Activated T-helper 9 cell treated with anti-CD3 and anti-CD28 coated beads, Interleukin-2, amount 50 U/mL, for 16 hours (primary cell): ENCODE data around the gene GYPA.
"Not testable (repeated sequence)": the region's sequence is repeated elsewhere in the genome, so short reads cannot be mapped to it uniquely, and the experiment has no call there.

Source experiments
- DNase-seq: peaks from one replicate; pipeline ENCODE4 v3.0.0-alpha.2; 2020; ENCODE audit warnings: low read depth

GYPA gene

DNA sequence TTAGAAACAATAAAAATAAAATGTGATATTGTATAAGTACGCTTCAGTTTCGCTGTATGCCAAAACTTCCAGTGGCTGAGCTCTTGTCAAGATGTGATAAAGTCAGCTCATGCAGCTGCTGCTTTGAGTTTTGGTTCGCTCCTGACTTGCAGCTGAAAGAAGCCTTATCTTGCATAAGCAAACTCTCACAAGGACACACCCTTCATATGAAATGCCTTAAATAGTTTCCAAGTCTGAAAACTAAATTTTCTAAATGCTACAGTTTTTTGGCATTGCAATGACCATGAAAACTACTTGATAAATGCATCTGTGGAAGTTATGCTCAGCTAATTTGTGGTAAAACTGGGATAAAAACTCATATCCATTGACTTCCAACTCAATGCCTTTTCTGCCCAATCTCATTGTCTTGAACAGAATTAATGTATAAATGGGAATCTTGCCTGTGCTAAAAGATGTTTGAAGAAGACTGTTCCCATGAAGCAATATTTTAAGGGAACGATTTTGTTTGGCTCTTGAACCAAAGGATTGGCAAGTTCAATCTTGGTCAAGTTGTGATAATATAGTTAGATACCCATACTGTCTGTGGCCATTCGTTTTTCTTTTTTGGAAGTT, 11.7 kb downstream of the GYPA start:
- DNase-seq = not testable (repeated sequence)

DNA sequence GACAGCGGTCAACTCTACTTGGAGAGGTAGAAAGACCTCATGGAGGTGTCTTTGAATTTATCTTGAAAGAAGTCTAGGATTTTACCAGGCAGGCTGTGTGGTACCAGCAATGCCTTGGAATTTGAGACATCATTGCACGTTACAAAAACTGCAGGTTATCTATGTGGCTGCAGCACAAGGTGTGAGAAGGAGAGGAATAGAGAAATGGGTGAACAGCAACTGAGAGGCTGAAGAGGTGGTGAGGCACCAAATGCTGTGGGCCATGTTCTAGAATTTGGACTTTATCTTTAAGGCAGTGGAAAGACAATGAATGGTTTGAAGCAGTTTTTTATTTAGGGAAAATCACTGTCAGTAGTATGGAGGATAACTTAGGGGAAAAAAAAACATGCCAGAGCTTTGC, 15.4 kb downstream of the GYPA start:
- not testable (repeated sequence) for DNase-seq

DNA sequence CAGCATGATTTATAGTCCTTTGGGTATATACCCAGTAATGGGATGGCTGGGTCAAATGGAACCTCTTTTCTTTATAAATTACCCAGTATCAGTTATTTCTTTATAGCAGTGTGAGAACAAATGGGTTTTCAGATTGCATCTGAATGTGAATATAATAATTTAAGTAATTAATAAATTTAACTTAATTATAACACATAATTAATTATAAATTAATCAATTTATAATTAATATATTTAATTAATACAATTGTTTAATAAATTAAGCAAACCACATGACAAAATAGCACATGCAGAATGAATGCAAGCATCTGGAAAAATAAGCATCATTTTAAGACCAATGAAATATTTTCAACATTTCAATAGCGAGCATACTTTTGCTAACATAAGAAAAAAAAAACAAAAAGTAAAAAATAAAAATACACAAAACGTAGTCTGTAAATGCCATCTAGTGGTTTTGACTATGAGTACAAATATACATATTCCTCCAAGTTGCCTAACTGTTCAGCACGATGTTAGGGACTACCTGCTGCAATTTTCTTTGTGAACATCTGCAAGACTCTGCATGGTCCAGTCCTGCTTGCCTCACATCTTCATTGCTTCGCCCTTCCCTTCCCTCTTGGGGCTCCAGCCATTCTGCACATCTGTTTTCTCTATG, 16.4 kb downstream of the GYPA start:
- not testable (repeated sequence) for DNase-seq

DNA sequence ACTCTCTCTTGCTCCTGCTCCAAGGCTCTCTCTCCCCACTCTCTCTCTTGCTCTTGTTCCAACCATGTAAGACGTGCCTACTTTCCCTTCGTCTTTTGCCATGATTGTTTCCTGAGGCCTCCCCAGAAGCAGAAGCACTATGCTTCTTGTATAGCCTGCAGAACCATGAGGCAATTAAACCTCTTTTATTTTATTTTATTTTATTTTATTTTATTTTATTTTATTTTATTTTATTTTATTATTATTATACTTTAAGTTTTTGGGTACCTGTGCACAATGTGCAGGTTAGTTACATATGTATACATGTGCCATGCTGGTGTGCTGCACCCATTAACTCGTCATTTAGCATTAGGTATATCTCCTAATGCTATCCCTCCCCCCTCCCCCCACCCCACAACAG, 17.2 kb downstream of the GYPA start:
- DNase-seq = not testable (repeated sequence)

DNA sequence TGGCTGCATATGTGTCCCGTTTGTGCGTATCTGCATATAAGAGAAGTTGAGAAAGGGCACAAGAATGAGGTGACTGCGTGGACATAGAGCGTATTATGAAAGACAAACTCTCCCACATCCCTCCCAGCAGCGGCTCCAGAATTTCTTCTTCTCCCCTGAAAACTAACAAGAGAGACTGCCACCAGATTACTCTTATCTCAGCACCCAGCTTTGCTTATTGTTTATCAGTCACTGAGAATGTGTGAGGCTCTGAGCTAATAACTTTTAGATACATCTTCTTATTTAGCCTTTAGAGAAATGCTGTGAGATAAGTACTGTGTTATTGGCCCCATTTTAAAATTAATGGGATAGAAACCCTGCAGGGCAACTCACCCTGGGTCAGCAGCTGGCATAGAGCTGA, 20.8 kb downstream of the GYPA start:
- DNase-seq = not testable (repeated sequence)

DNA sequence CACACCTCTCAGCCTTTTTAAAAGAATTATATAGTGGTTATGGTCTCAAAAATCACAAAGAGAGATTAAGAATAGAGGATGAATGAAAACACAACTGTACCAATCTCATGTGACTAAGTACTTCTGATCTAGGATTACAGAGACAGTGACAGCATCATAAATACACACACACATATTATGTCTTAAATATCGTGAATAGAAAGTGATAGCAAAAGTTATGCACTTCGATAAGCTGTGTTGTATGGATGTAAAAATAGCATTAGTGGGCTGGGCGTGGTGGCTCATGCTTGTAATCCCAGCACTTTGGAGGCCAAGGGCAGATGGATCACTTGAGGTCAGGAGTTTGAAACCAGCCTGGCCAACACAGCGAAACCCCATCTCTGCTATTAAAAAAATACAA, 25.0 kb downstream of the GYPA start:
- no peak for DNase-seq

DNA sequence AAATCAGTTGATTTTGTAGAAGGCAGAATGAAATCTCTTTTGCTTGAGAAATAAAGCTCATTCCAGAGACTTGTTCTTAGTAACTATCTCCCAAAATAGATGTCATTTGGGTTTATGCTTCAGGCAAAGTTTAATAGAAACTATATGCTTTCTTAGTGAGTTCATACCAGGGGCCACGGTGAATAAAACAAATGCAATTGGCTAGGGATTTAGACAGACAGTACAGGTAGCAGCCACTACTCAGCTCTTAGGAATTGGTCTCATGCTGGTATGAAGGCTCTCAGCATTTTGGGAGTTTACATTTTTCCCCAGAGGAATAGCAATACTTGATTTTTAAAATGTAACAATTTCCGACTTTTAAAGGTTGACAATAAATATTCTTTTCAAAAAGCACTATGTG, 27.0 kb downstream of the GYPA start:
- no peak for DNase-seq

DNA sequence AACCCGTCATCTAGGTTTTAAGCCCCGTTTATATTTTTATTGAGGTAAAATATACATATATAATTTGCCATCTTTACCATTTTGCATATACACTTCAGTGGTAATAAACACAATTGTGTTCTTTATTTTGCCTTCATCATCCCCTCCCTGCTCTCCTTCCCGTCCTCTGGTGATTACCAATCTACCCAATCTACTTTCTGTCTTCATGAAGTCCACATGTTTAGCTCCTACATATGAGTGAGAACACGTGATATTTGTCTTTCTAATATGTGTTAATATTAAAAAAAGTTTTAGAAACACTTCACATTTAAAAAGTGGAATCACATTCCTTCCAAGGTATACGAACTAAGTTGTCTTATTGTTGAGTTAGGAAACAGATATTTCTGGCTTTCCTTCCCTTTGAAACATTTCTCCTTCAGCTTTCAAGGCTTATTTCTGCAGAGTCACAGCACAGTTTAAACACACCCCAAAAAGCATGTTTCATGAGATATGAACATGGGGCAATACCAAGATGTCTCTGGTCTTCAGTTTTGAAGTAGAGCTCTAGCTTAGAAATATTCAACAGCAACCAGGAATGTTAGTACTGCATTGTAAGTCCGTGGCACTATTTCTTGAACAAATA, 35.9 kb downstream of the GYPA start:
- DNase-seq = no peak

DNA sequence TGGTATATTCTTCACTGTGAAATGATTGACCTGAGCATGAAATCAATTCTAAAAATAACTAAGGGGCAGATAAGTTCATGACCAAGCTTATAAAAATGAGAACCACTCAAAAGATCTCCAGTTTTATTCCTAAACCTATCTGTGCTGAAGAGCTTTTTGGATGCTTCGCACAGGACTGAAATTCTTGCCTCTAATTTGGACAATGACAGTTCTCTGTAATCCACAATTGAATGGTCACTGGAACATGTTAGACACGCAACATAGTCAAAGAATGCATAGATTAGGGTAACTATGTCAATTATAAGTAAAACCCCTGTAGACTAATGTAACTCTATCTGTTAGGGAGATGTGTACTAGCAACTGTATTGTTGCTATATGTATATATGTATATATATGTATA, 42.7 kb downstream of the GYPA start:
- not testable (repeated sequence) for DNase-seq

DNA sequence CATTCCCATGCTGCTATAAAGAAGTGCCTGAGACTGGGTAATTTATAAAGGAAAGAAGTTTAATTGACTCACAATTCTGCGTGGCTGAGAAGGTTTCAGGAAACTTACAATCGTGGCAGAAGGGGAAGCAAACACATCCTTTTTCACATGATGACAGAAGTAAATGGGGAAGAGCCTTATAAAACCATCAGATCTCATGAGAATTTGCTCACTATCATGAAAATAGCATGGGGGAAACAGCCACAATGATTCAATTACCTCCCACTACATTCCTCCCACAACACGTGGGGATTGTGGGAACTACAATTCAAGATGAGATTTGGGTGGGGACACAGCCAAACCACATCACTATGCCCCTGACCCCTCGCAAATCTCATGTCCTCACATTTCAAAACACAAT, 46.5 kb downstream of the GYPA start:
- not testable (repeated sequence) for DNase-seq

DNA sequence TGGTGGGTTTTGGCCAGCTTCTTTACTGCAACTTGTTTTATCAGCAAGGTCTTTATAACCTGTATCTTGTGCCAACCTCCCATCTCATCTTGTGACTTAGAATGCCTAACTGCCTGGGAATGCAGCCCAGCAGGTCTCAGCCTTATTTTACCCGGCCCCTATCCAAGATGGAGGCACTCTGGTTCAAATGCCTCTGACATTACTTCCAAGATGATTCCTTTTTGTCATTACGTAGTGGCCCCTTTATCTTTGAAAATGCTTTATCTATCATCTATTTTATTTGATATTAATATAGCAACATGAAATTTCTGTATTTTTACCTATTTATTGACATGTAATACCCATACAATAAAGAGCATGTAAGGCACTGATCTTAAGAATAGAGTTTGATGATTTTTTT, 49.3 kb downstream of the GYPA start:
- DNase-seq = not testable (repeated sequence)

DNA sequence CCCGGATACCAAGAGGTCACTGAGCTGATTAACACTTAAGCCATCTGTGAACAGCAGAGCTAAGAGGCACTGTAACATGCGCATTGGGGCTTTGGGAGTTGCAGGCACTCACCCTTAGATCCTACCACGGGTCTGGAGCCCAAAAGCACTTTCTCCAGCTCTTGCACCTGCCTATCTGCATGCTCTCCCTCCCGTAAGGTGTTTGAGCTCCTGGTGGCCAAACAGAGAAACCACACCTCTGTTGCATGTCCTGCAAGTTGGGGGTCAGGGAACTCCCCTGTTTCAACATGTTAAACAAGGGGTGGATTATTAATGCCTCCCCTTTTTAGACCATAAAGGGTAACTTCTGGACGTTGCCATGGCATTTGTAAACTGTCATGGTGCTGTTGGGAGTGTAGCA, 49.8 kb downstream of the GYPA start:
- no peak for DNase-seq

DNA sequence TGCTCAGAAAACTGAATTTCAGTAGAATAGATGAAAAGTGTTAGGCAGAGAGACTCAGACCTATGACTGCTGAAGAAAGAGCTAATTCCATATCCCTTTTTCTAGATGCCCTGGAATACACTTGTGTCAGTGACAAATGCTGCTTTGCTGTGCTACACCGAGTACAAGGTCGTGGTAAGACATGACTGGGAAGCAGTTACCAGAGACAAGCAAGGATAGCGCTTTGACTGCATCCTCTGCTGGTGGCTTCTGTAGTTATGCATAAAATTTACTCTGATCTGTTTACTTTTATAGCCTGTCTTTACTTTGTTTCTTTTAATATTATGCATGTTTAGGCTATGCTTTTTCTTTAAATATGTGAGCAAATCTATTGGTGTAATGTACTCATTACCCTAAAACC, 58.5 kb downstream of the GYPA start:
- not testable (repeated sequence) for DNase-seq

DNA sequence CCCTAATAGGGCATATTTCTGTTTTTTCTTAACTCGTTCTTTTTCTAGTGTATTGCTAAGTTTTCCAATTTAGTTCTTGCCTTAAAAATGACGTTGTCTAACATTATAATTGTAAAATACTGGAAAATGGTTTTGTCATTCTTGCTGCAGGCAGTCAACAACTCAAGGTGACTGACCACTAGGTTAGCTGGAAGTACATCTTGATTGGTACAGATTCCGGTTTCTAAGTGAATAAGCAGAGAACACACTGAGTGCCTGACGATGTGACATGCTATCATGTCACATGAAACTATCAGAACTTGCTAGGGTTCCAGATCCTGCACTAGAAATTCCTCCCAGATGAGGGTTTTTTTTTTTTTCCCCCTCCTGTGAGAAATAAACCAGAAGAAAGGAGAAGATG, 60.4 kb downstream of the GYPA start:
- not testable (repeated sequence) for DNase-seq

DNA sequence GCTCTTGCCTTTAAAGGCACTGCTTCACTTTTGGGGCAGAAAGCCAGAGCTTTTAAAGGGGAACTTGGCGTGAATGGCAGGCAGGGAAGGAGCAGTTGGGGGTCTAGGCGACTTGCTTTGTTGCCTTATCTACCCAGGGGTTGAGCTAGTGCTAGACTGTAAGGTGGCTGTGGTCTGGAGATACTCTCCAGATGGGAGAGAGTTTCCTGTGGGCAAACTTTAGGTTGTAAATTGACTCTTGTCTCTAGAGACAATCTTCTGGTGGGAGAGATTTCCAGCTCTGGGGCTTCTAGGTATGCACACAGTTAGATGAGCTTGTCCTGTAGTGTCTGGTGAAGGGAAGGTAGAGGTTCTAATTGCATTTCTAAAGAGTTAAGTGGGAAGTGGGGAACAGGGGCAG, 61.8 kb downstream of the GYPA start:
- not testable (repeated sequence) for DNase-seq

DNA sequence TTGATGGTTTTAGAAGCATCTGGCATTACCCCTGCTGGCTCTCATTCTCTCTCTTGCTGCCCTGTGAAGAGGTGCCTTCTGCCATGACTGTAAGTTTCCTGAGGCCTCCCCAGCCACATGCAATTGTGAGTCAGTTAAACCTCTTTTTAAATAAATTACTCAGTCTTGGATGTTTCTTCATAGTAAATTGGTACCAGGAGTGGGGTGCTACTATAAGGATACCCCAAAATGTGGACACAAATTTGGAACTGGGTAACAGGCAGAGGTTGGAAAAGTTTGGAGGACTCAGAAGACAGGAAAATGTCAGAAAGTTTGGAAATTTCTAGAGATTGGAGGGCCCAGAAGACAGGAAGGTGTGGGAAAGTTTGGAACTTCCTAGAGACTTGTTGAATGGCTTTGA, 79.0 kb downstream of the GYPA start:
- DNase-seq = not testable (repeated sequence)

DNA sequence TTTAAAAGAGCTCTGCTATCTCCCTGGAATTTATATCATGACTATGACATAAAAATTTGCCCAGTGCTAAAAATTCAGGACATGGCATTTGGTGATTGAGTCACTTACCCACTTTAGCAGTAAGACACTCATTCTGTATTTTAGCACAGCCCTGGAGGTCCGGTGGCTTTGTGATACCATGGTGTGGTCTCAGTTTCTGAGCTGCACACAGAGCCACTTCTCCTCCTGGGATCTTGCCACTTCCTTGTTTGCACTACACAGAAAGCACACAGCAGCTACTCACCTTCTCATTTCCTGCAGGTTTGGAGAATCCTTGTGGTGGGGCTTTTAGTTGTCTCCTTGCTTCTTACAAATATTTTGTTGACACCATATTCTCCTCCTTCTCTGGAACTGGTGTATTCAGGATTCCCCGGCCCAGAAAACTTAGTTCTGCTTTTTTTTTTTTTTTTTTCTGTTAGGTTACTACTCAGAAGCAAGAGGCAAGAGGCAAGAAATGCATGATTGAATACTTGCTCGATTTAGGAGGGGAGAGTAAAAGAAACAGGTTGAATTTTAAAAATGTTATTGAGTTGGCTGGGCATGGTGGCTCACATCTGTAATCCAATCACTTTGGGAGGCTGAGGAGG, 80.2 kb downstream of the GYPA start:
- not testable (repeated sequence) for DNase-seq
